Stimulated activated CD8-positive, alpha-beta memory T cell treated with anti-CD3 and anti-CD28 coated beads, Interleukin-12 subunit alpha, Interleukin-12 subunit beta, amount 100 ng/mL, for 24 hours (primary cell): ENCODE measurements around the gene STRA8.

Source experiments
- DNase-seq: peaks from one replicate; pipeline ENCODE4 v3.0.0-alpha.2; 2020; ENCODE audit errors: extremely low read depth

STRA8 gene

GRCh38 chr7:135233570-135233969 lies at the start of gene STRA8:
STRA8 (plus strand) TSS chr7:135233838; CDS start chr7:135240525, 6,687 bp downstream.
- no peak for DNase-seq

DNA sequence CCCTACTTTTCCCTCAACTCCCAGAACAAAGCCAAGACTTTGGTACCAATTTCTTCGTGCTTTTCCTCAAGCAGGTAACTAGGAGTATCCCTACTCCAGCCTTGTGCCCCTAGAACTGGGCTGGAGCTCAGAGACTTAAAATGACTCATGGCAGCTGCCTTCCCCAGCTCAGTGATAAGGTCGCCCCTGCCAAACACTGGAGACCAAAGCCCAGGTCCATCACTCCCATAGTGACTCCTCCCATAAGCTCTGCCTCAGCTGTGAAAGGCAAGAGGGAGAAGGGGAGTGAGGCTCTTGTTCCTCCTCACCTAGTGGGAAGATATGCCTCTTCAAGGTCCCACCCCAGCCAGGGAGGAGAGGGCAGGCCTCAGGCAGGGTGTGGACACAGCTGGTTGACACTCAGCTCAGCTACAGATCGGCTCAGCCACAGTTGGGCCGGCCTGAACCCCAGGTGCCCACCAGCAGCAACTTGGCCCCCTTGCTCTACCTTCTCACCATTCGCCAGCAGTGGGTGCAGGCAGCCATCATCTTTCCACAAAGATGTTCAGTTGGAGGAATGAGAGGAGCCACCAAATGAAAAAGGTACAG lies 49.3 kb upstream of the STRA8 start:
- no peak for DNase-seq

DNA sequence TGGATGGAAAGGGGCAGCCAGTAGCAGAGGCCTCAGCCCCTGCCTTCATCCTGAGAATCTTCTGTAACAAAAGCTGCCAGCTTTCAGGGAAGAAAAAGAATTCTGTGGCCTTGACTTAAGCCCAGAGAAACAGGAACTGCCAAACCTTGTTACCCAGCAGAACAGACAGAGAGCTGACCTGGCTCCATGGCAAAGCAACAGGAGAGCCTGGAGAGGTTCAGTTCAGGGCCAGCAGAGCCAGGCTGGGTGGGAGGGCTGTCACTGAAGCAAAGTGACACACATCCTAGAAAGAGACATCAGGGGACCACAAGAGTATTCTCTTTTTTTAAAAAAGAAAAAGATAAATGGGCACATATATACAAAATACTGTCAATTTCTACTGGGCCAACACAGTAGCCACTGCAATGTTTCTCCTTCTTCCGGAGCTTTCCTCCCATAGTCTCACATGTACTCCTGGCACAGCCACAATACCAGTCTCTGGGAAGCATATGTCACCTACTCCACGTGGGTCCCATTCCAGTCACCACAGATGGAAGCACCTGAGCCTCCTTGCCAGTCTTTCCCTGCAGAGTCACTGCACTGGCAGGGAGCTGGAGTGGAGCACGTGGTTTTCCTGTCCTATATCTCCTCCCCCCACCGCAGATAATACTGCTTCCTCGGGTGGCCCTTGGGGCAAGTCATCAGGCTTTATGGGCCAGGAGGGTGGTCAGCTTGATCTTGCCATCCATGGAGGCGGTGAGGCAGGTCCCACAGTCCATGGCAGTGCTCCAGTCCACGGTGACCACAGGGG lies 48.0 kb upstream of the STRA8 start:
- DNase-seq = no peak

DNA sequence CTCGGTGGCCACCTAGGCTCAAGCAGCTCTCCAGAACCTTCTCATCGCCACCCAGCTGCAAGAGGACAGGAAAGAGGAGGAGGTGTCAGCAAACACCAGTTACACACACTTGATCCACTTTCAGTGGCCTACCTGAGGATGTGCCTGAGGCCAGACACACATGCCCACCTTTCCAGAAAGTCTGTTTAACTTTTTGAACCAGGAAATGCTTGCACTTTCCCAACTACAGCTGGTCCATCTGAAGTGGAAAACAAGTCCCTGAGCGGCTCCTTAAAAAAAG lies 47.4 kb upstream of the STRA8 start:
- no peak for DNase-seq

GRCh38 chr7:135186841-135187253 lies 46.8 kb upstream of the STRA8 start:
- DNase-seq = no peak

DNA sequence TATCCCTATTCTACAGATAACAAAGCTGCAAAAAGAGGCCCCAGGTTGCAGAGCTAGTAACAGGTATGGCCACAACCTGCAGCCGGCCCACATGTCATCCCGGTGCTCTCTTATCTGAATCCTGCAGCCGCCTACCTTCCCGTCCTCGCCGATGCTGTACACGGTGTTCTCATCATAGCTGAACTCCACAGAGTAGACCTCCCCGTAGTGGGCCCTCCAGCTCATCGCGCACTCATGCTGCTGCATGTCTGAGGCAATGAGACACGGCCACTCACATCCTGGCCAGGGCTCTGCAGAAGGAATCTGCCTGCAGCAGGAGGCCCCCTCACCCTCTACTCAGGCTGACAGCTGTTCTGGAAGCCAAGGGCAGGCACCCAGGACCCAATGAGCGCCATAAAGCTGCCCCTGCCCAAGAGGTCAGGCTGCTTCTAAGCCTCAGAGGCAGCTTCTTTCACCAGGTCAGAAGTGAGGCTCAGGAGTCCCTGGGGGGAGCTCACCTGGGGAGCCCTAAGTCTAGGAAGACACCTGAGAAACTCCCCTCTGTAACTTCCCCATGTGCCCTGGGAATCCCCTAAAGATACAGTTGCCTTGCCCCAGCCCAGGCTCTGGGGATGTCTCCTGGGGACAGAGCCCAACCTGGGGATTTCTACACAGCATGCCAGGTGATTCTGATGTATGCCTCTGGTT lies 45.2 kb upstream of the STRA8 start:
- no peak for DNase-seq

GRCh38 chr7:135189221-135189662 lies 44.4 kb upstream of the STRA8 start:
- DNase-seq = no peak

GRCh38 chr7:135189961-135190360 lies 43.7 kb upstream of the STRA8 start:
- DNase-seq = no peak

GRCh38 chr7:135190703-135191102 lies 42.9 kb upstream of the STRA8 start:
- DNase-seq = no peak

GRCh38 chr7:135192914-135193536 lies 40.6 kb upstream of the STRA8 start:
- DNase-seq = no peak

GRCh38 chr7:135193615-135194081 lies 40.0 kb upstream of the STRA8 start:
- DNase-seq = no peak

- DNase-seq = no peak
Observed at GRCh38 chr7:135194494-135195095, 39.0 kb upstream of the STRA8 start.

GRCh38 chr7:135195156-135195555 lies 38.5 kb upstream of the STRA8 start:
- DNase-seq = no peak

GRCh38 chr7:135195968-135196629 lies 37.5 kb upstream of the STRA8 start:
- DNase-seq = no peak

- DNase-seq = no peak
Observed at GRCh38 chr7:135197343-135197742, 36.3 kb upstream of the STRA8 start.

DNA sequence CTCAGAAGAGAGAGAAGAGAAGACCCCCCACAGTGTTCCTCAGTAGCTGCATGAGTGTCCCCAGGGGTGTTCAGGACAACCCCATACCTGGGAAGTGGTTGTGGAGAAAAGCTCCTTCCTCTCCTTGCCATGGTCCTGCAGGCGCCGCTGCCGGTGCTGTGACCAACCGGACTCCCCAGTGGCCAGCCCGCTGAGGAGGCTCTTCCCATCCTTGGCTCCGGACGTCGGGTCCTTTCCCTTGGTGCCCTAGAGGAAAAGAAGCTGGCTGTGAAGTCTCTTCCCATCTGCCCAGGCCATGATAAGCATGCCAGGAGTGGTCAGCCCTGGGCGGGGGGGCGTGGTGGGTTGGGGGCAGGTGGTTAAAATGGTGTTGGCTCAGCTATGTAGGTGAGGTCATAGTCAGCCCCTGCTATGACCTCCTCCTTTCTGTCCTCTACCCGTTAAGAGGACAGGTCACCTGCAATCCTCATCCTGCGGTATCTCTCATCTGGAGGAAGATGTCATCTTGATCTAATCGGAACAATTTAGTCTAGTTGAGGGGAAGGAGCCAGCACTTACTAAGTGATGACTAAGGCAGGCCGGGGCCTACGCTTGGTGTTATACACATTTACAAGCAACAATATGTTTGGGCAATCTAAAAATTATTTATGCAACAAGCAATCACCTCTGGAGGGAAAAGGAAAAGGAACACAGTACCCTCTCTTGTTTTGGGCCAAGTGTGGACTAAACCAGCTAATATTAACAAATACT lies 35.6 kb upstream of the STRA8 start:
- no peak for DNase-seq

GRCh38 chr7:135199439-135199838 lies 34.2 kb upstream of the STRA8 start:
- no peak for DNase-seq

DNA sequence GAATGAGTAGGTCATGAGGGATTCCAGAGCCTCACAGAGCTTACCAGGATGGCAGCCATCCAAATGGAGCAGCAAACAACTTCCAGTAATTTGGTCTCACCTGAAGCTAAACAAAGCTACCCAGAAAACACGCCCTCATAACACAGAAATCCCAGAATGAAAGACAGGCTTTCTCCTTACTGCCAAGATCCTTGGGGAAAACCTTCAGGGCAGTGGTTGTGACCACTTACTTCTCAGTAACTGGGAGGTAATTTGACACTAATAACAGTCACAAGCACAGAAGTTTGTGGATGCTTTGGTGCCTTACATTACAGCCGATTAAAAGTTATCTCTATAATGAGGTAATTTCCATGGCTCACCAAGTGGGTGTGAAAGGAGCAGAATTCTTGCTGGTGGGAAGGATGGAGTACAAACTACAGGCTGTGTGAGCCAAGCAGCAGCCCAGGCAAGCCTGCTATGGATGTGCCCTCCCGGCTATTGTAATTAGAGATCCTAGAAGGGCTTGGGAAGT lies 32.8 kb upstream of the STRA8 start:
- DNase-seq = no peak

DNA sequence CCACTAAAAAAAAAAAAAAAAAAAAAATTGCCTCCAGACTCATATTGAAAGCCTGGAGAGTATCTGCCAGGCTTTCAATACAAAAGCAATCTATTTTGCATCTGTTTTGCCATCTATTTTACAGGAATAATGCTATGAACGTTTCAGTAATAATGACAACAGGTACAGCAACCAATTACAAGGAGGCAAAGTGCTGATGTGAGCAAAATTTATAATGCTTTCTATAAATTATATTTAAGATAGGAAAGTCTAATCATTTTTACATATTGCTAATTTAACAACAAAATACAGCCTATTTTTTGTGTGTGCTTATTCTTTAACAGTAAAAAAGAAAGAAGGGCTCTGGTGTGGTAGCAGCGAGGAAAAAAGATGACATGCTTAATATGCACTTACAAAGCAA lies 32.3 kb upstream of the STRA8 start:
- DNase-seq = no peak

GRCh38 chr7:135204341-135204749 lies 29.3 kb upstream of the STRA8 start:
- no peak for DNase-seq

GRCh38 chr7:135204876-135205275 lies 28.8 kb upstream of the STRA8 start:
- no peak for DNase-seq
